ENCODE results near the gene PROM2. TPM values are rescaled to one million over a fixed set of nuclear protein-coding genes. Genes with fewer than 3 reads are reported as not detected.

PROM2 gene
- total and polyA plus RNA-seq, 2 donors (not counting 3 experiments of a cell fraction or from before 2014, with no cell fraction given) = 0.39 to 0.60 TPM

GRCh38 chr2:95292623-95293260, 18.5 kb downstream of the PROM2 start:
- intact Hi-C loops (cut with micrococcal nuclease) = no loop called here
- TF ChIP-seq POLR2A (IDR thresholded peaks at IDR 0.05; ENCODE audit: low read depth, low read length) (no peak), GATA2 (IDR thresholded peaks at IDR 0.05; ENCODE audit: insufficient read depth, insufficient read length, low read depth, low read length) (no peak), JUN (IDR thresholded peaks at IDR 0.05; ENCODE audit: borderline replicate concordance, insufficient read depth, insufficient read length, low read depth) (no peak), POLR2AphosphoS5 (IDR thresholded peaks at IDR 0.05; ENCODE audit: insufficient read depth, low read depth, low read length) (no peak), EZH2 (IDR thresholded peaks at IDR 0.05; ENCODE audit: borderline replicate concordance, low read depth, low read length, severe bottlenecking) (no peak), MYC (IDR thresholded peaks at IDR 0.05; ENCODE audit: low read depth, low read length) (no peak)
- TF ChIP-seq, protein P1, sequence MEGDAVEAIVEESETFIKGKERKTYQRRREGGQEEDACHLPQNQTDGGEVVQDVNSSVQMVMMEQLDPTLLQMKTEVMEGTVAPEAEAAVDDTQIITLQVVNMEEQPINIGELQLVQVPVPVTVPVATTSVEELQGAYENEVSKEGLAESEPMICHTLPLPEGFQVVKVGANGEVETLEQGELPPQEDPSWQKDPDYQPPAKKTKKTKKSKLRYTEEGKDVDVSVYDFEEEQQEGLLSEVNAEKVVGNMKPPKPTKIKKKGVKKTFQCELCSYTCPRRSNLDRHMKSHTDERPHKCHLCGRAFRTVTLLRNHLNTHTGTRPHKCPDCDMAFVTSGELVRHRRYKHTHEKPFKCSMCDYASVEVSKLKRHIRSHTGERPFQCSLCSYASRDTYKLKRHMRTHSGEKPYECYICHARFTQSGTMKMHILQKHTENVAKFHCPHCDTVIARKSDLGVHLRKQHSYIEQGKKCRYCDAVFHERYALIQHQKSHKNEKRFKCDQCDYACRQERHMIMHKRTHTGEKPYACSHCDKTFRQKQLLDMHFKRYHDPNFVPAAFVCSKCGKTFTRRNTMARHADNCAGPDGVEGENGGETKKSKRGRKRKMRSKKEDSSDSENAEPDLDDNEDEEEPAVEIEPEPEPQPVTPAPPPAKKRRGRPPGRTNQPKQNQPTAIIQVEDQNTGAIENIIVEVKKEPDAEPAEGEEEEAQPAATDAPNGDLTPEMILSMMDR (IDR thresholded peaks at IDR 0.05; ENCODE audit: extremely low read depth in 1 of 2, insufficient read depth in 1 of 2, low read depth in 1 of 2, low read length in 2 of 2) = no peak
- TF ChIP-seq, protein P2, sequence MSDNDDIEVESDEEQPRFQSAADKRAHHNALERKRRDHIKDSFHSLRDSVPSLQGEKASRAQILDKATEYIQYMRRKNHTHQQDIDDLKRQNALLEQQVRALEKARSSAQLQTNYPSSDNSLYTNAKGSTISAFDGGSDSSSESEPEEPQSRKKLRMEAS (IDR thresholded peaks at IDR 0.05; ENCODE audit: insufficient read depth, insufficient read length) = no peak
- no TSS peak for BruUV-seq (replicated peaks)
- FAIRE-seq (no peak), DNase-seq (ENCODE audit: low read depth, low spot score) (no peak)
- ChIA-PET POLR2A (no interaction called here), CTCF (no interaction called here)
- Histone ChIP-seq H3K4me2 (ENCODE audit: insufficient read depth, low read length) (no peak overlapping the region), H4K20me1 (replicated peaks; ENCODE audit: control insufficient read depth, extremely low read depth, insufficient read depth, low read length) (no peaks in the 10 kb centered on the region), H3K9ac (replicated peaks; ENCODE audit: extremely low read depth, insufficient read depth, low read length) (no peak overlapping the region), H3K4me3 (replicated peaks in 1 of 3; ENCODE audit: insufficient read depth in 1 of 3, low read depth in 1 of 3, low read length in 3 of 3) (no peak overlapping the region), H3K4me1 (ENCODE audit: control insufficient read depth, extremely low read depth, insufficient read depth, low read length) (no peaks in the 10 kb centered on the region), H3K27me3 (ENCODE audit: control insufficient read depth in 2 of 2, insufficient read depth in 2 of 2, low read length in 2 of 2) (no peaks in the 10 kb centered on the region), H3K9me3 (replicated peaks; ENCODE audit: control insufficient read depth, insufficient read depth, low read length) (no peaks in the 10 kb centered on the region), H3K36me3 (ENCODE audit: control insufficient read depth in 2 of 2, extremely low read depth in 1 of 2, insufficient read depth in 2 of 2, low read length in 2 of 2) (no peaks in the 10 kb centered on the region), H3K27ac (ENCODE audit: insufficient read depth, low read depth, low read length) (no peak overlapping the region), H3K9me1 (replicated peaks; ENCODE audit: control insufficient read depth, extremely low read depth, insufficient read depth, low read length) (no peaks in the 10 kb centered on the region), H3K79me2 (ENCODE audit: control insufficient read depth, insufficient read depth, low read length) (no peaks in the 10 kb centered on the region), H2AFZ (ENCODE audit: low read depth, low read length) (no peak overlapping the region)
- dilution Hi-C loops (cut with MboI; ENCODE audit: extremely low pct_ligation_motif_present, low sequenced_read_pairs) = no loop called here
